RCC 7860 (cell line): Measurements from ENCODE around the gene EIF3B.
A peak's percentile ranks its signal among the peaks of the same experiment; 100 is the strongest.
"Not testable (repeated sequence)": the region's sequence is repeated elsewhere in the genome, so short reads cannot be mapped to it uniquely, and the experiment has no call there.

Experiments
- DNase-seq: peaks from one replicate; pipeline ENCODE4 v3.0.0-alpha.2; 2015; ENCODE audit warnings: low spot score
- FAIRE-seq: peaks from 2 replicates; lab custom pipeline; 2012; peaks lifted over from hg19 to GRCh38; lab: Jason Lieb, UNC

EIF3B gene

GRCh38 chr7:2394566-2395082 is 40.0 kb downstream of the EIF3B start:
- FAIRE-seq (no peak), DNase-seq (no peak)

GRCh38 chr7:2398506-2398905 is 43.9 kb downstream of the EIF3B start:
- DNase-seq: no peak
- no peak for FAIRE-seq

- DNase-seq (peak; percentile 91), FAIRE-seq (peak; percentile 94)
Measured at GRCh38 chr7:2399848-2400587, 45.4 kb downstream of the EIF3B start.

GRCh38 chr7:2402687-2403013 is 48.0 kb downstream of the EIF3B start:
- DNase-seq (no peak), FAIRE-seq (no peak)

- FAIRE-seq: no peak
Measured at GRCh38 chr7:2403014-2403717, 48.5 kb downstream of the EIF3B start, which contains the start of gene CHST12. CHST12 (plus strand) TSS chr7:2403611; CDS start chr7:2432640, 29,029 bp downstream.

GRCh38 chr7:2403718-2404648 is 49.4 kb downstream of the EIF3B start:
- peak; percentile 11 for DNase-seq

More at GRCh38 chr7:2403014-2403717, 48.5 kb downstream of the EIF3B start, which contains the start of gene CHST12:
- peak; percentile 89 for DNase-seq

GRCh38 chr7:2404714-2405119 is 50.1 kb downstream of the EIF3B start:
- DNase-seq: no peak
- FAIRE-seq: no peak

More at GRCh38 chr7:2403718-2404648, 49.4 kb downstream of the EIF3B start:
- FAIRE-seq: no peak

- DNase-seq: no peak
- no peak for FAIRE-seq
Measured at GRCh38 chr7:2405201-2405600, 50.6 kb downstream of the EIF3B start.

- DNase-seq (no peak), FAIRE-seq (no peak)
Measured at GRCh38 chr7:2405601-2406345, 51.1 kb downstream of the EIF3B start.

- DNase-seq (no peak), FAIRE-seq (no peak)
Measured at GRCh38 chr7:2409745-2410414, 55.3 kb downstream of the EIF3B start.

GRCh38 chr7:2411049-2411448 is 56.4 kb downstream of the EIF3B start:
- DNase-seq: no peak
- no peak for FAIRE-seq

GRCh38 chr7:2411815-2412586 is 57.4 kb downstream of the EIF3B start:
- DNase-seq: no peak
- no peak for FAIRE-seq

GRCh38 chr7:2412587-2413201 is 58.1 kb downstream of the EIF3B start:
- DNase-seq: no peak
- FAIRE-seq: no peak

- DNase-seq: no peak
- FAIRE-seq: no peak
Measured at GRCh38 chr7:2416063-2416462, 61.4 kb downstream of the EIF3B start.

GRCh38 chr7:2416650-2417049 is 62.0 kb downstream of the EIF3B start:
- DNase-seq: no peak
- no peak for FAIRE-seq

GRCh38 chr7:2417178-2417577 is 62.6 kb downstream of the EIF3B start:
- FAIRE-seq, DNase-seq: not testable (repeated sequence)

GRCh38 chr7:2417981-2418481 is 63.4 kb downstream of the EIF3B start:
- FAIRE-seq (no peak), DNase-seq (no peak)

- FAIRE-seq (no peak), DNase-seq (no peak)
Measured at GRCh38 chr7:2420216-2420933, 65.7 kb downstream of the EIF3B start.
